Measurements from ENCODE around the gene ADAMTSL4.

ADAMTSL4 gene

GRCh38 chr1:150536836-150537731 lies 12.1 kb upstream of the ADAMTSL4 start:
- Histone ChIP-seq H3K27me3 (replicated peaks; ENCODE audit: insufficient read depth, low read length) (no peaks in the 10 kb centered on the region), H3K79me2 (ENCODE audit: low read length) (no peaks in the 10 kb centered on the region), H3K9me2 (replicated peaks; ENCODE audit: insufficient read depth, low read length) (no peaks in the 10 kb centered on the region), H3K27ac (ENCODE audit: low read length) (no peak overlapping the region), H3K9me3 (replicated peaks; ENCODE audit: insufficient read depth, low read length) (no peaks in the 10 kb centered on the region), H3K4me1 (ENCODE audit: low read length) (no peaks in the 10 kb centered on the region), H3K4me2 (ENCODE audit: low read depth, low read length) (no peak overlapping the region), H4K20me1 (ENCODE audit: insufficient read depth, low read length) (no peaks in the 10 kb centered on the region), H3K36me3 (replicated peaks; ENCODE audit: insufficient read depth, low read length) (no peaks in the 10 kb centered on the region), H3K4me3 (ENCODE audit: low read length) (no peak overlapping the region), H3K9ac (ENCODE audit: low read length) (no peak overlapping the region), H3F3A (ENCODE audit: insufficient read depth, low read length) (no peaks in the 10 kb centered on the region), H2AFZ (ENCODE audit: low read length) (no peak overlapping the region)
- DNase-seq: no peak
- TF ChIP-seq CTCF (IDR thresholded peaks at IDR 0.05; ENCODE audit: low read length) (no peak), EZH2 (optimal IDR thresholded peaks at IDR 0.05; ENCODE audit: low read depth, low read length) (no peak), EZH2phosphoT487 (IDR thresholded peaks at IDR 0.05; ENCODE audit: low read length) (no peak)

GRCh38 chr1:150537732-150538684 lies 11.2 kb upstream of the ADAMTSL4 start:
- Histone ChIP-seq H3K36me3 (replicated peaks; ENCODE audit: insufficient read depth, low read length) (no peaks in the 10 kb centered on the region), H3K9ac (ENCODE audit: low read length) (no peak overlapping the region), H3K27ac (ENCODE audit: low read length) (no peak overlapping the region), H3K9me3 (replicated peaks; ENCODE audit: insufficient read depth, low read length) (no peaks in the 10 kb centered on the region), H3K27me3 (replicated peaks; ENCODE audit: insufficient read depth, low read length) (no peaks in the 10 kb centered on the region), H3K9me2 (replicated peaks; ENCODE audit: insufficient read depth, low read length) (no peaks in the 10 kb centered on the region), H3K4me2 (ENCODE audit: low read depth, low read length) (no peak overlapping the region), H4K20me1 (ENCODE audit: insufficient read depth, low read length) (no peaks in the 10 kb centered on the region), H2AFZ (ENCODE audit: low read length) (no peak overlapping the region), H3K4me1 (ENCODE audit: low read length) (no peaks in the 10 kb centered on the region), H3K79me2 (ENCODE audit: low read length) (no peaks in the 10 kb centered on the region), H3K4me3 (ENCODE audit: low read length) (no peak overlapping the region), H3F3A (ENCODE audit: insufficient read depth, low read length) (no peaks in the 10 kb centered on the region)
- TF ChIP-seq CTCF (IDR thresholded peaks at IDR 0.05; ENCODE audit: low read length) (no peak), EZH2phosphoT487 (IDR thresholded peaks at IDR 0.05; ENCODE audit: low read length) (no peak), EZH2 (optimal IDR thresholded peaks at IDR 0.05; ENCODE audit: low read depth, low read length) (no peak)
- no peak for DNase-seq

GRCh38 chr1:150543500-150544143 lies 5.6 kb upstream of the ADAMTSL4 start:
- Histone ChIP-seq H3K36me3 (replicated peaks; ENCODE audit: insufficient read depth, low read length) (no peaks in the 10 kb centered on the region), H3K9ac (ENCODE audit: low read length) (no peak overlapping the region), H3K79me2 (ENCODE audit: low read length) (no peaks in the 10 kb centered on the region), H4K20me1 (ENCODE audit: insufficient read depth, low read length) (no peaks in the 10 kb centered on the region), H3K4me3 (ENCODE audit: low read length) (no peak overlapping the region), H2AFZ (ENCODE audit: low read length) (no peak overlapping the region), H3K4me2 (ENCODE audit: low read depth, low read length) (no peak overlapping the region), H3K9me2 (replicated peaks; ENCODE audit: insufficient read depth, low read length) (no peaks in the 10 kb centered on the region), H3K27me3 (replicated peaks; ENCODE audit: insufficient read depth, low read length) (no peaks in the 10 kb centered on the region), H3K27ac (ENCODE audit: low read length) (no peak overlapping the region), H3K9me3 (replicated peaks; ENCODE audit: insufficient read depth, low read length) (no peaks in the 10 kb centered on the region), H3K4me1 (ENCODE audit: low read length) (0 out of 2 replicates have a peak, but pooled peaks cover 2% of the 10 kb centered on the region), H3F3A (ENCODE audit: insufficient read depth, low read length) (no peaks in the 10 kb centered on the region)
- DNase-seq: no peak
- no peak for TF ChIP-seq EZH2phosphoT487 (IDR thresholded peaks at IDR 0.05; ENCODE audit: low read length)
- no peak for TF ChIP-seq CTCF (IDR thresholded peaks at IDR 0.05; ENCODE audit: low read length)
- TF ChIP-seq EZH2 (optimal IDR thresholded peaks at IDR 0.05; ENCODE audit: low read depth, low read length): no peak

All from MM.1S (cell line).